Fibroblast of lung (primary cell): ENCODE data around the gene ST3GAL4. TPM values are rescaled to one million over a fixed set of nuclear protein-coding genes. Genes with fewer than 3 reads are reported as not detected.
"Not testable (repeated sequence)": the region's sequence is repeated elsewhere in the genome, so short reads cannot be mapped to it uniquely, and the experiment has no call there.

Source experiments
- DNase-seq, 2 donors: peaks; one replicate each; pipeline versions ENCODE4 v3.0.0 to v3.0.0-alpha.2; 2010; ENCODE audit warnings: low read depth in 2 of 2
- H2AFZ ChIP-seq: 2 replicates; pipeline ENCODE4 v1.5.1; 2012; ENCODE audit warnings: low read length, control low read depth, inconsistent platforms
- H3K27ac ChIP-seq: 2 replicates; pipeline ENCODE4 v1.5.1; 2011; ENCODE audit warnings: low read length, control low read depth; ENCODE audit not compliant: insufficient read depth
- H3K27me3 ChIP-seq: 2 replicates; pipeline ENCODE4 v1.5.1; 2011; ENCODE audit warnings: mild to moderate bottlenecking, low read length; ENCODE audit not compliant: control insufficient read depth, insufficient read depth
- H3K36me3 ChIP-seq: 2 replicates; pipeline ENCODE4 v1.5.1; 2011; ENCODE audit warnings: low read length; ENCODE audit not compliant: control insufficient read depth, insufficient read depth
- H3K4me1 ChIP-seq: 2 replicates; pipeline ENCODE4 v1.5.1; 2011; ENCODE audit warnings: low read length; ENCODE audit not compliant: control insufficient read depth, insufficient read depth; ENCODE audit errors: extremely low read depth
- H3K4me2 ChIP-seq: 2 replicates; pipeline ENCODE4 v1.5.1; 2011; ENCODE audit warnings: low read length, control low read depth; ENCODE audit not compliant: insufficient read depth; ENCODE audit errors: extremely low read depth
- H3K4me3 ChIP-seq, 4 experiments: fragments of 200-600 bp in 1 of 4; sonication (generic) in 1 of 4; replicated peaks in 1 of 4; 2 replicates each; pipeline ENCODE4 v1.5.1; 2011 to 2016; ENCODE audit warnings: low read length in 4 of 4, low read depth in 3 of 4, mild to moderate bottlenecking in 3 of 4, control low read depth in 2 of 4, inconsistent platforms in 1 of 4, mixed read lengths in 1 of 4; ENCODE audit not compliant: insufficient read depth in 1 of 4; ENCODE audit errors: control extremely low read depth in 1 of 4
- H3K79me2 ChIP-seq: 2 replicates; pipeline ENCODE4 v1.5.1; 2012; ENCODE audit warnings: mild to moderate bottlenecking, low read length, inconsistent platforms; ENCODE audit not compliant: control insufficient read depth, insufficient read depth
- H3K9ac ChIP-seq: 2 replicates; pipeline ENCODE4 v1.5.1; 2011; ENCODE audit warnings: mild to moderate bottlenecking, low read length, control low read depth; ENCODE audit not compliant: insufficient read depth
- H3K9me3 ChIP-seq: 2 replicates; pipeline ENCODE4 v1.5.1; 2012; ENCODE audit warnings: low read depth, low read length; ENCODE audit not compliant: control insufficient read depth, insufficient read depth
- H4K20me1 ChIP-seq: 2 replicates; pipeline ENCODE4 v1.5.1; 2011; ENCODE audit warnings: low read length; ENCODE audit not compliant: control insufficient read depth, insufficient read depth; ENCODE audit errors: extremely low read depth
- CTCF ChIP-seq, 2 donors: IDR thresholded peaks in 1 of 2; conservative IDR thresholded peaks in 1 of 2; 1 replicate in 1 of 2; 2 replicates in 1 of 2; pipeline ENCODE4 v1.5.1; 2011 to 2012; ENCODE audit warnings: low read length in 2 of 2, control low read depth in 1 of 2, inconsistent platforms in 1 of 2, low read depth in 1 of 2, mild to moderate bottlenecking in 1 of 2
- EZH2 ChIP-seq: IDR thresholded peaks from 2 replicates; pipeline ENCODE4 v1.5.1; 2012; ENCODE audit warnings: low read length, control low read depth, mild to moderate bottlenecking; ENCODE audit errors: missing control alignments
- polyA plus RNA-seq, 2 donors: library from polyadenylated mRNA; depleted of rRNA in 1 of 2; stranded (reverse) in 1 of 2; unstranded in 1 of 2; fragments of >200 nt; gene quantifications; 2 replicates each; pipeline ENCODE4 v1.2.1, GENCODE V29; 2011 to 2012; ENCODE audit warnings: missing spikeins in 1 of 2
- total RNA-seq: library from RNA; depleted of rRNA; stranded (reverse); fragments of >200 nt; gene quantifications from 2 replicates; pipeline ENCODE4 v1.2.1, GENCODE V29; 2014

Gene ST3GAL4
- total and polyA plus RNA-seq, 2 donors (not counting 1 experiment from before 2014, with no cell fraction given): 16.7 to 36.8 TPM

DNA sequence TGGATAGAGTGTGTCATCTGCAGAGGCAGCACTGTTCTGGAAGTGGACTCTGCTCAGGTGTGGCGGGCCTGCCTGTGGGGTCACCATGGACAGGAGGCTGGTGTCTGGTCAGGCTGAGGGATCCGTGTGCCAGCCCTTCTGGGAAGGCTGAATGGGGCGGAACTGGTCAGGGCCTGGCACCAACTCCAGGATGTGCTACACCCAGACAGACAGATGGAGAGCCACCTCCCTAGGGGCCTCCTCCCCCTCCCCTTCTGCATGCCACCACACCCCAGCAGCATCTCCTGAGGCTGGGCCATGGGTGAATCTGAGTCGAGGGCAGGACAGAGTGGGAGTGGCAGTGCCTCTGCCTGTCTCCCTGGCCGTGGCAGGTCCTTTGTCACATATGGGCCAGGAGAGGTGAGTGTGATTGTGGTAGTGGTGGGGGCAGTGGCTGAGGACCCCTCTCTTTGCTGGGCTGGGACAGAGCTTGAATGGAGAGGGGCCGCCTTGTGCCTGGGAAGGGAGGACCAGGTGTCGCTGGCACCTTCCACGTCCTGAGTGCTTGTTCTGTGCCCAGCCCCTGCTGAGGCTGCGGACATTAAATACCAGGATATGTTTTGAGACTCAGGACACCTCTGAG, 29.1 kb downstream of the ST3GAL4 start:
- Histone ChIP-seq H3K27ac (no peak overlapping the region), H3K27me3 (no peaks in the 10 kb centered on the region), H3K79me2 (no peaks in the 10 kb centered on the region), H3K4me2 (no peak overlapping the region), H2AFZ (no peak overlapping the region), H3K4me1 (no peaks in the 10 kb centered on the region), H4K20me1 (peaks cover 2% of the 10 kb centered on the region), H3K9me3 (no peaks in the 10 kb centered on the region), H3K36me3 (no peaks in the 10 kb centered on the region), H3K9ac (no peak overlapping the region), H3K4me3 (no peak overlapping the region)
- no peak for DNase-seq
- TF ChIP-seq CTCF (conservative IDR thresholded peaks at IDR 0.05 in 1 of 2, IDR thresholded peaks at IDR 0.05 in 1 of 2; ENCODE audit: low read depth in 1 of 2, low read length in 2 of 2) (no peak), EZH2 (no peak)

- Histone ChIP-seq H3K27me3 (no peaks in the 10 kb centered on the region), H3K79me2 (no peaks in the 10 kb centered on the region), H3K36me3 (no peaks in the 10 kb centered on the region), H3K4me3 (no peak overlapping the region), H3K27ac (no peak overlapping the region), H2AFZ (no peak overlapping the region), H3K4me1 (no peaks in the 10 kb centered on the region), H3K4me2 (no peak overlapping the region), H4K20me1 (no peaks in the 10 kb centered on the region), H3K9me3 (no peaks in the 10 kb centered on the region), H3K9ac (no peak overlapping the region)
- DNase-seq: no peak
- TF ChIP-seq CTCF (conservative IDR thresholded peaks at IDR 0.05 in 1 of 2, IDR thresholded peaks at IDR 0.05 in 1 of 2; ENCODE audit: low read depth in 1 of 2, low read length in 2 of 2) (no peak), EZH2 (no peak)
Measured at GRCh38 chr11:126385991-126386728, 30.7 kb downstream of the ST3GAL4 start.

- DNase-seq, H3K9me3 ChIP-seq, H3K9ac ChIP-seq, H4K20me1 ChIP-seq, H2AFZ ChIP-seq, H3K4me1 ChIP-seq, H3K4me3 ChIP-seq, H3K4me2 ChIP-seq, H3K79me2 ChIP-seq, H3K36me3 ChIP-seq, H3K27ac ChIP-seq, H3K27me3 ChIP-seq: not testable (repeated sequence)
Measured at GRCh38 chr11:126386729-126387071, 31.2 kb downstream of the ST3GAL4 start.
